ENCODE data around the gene RELN. TPM values are rescaled to one million over a fixed set of nuclear protein-coding genes. Genes with fewer than 3 reads are reported as not detected.

RELN gene
- total and polyA plus RNA-seq, 9 of the 15 experiments (the other 6 are each of a cell fraction or from before 2014, with no cell fraction given) = 12.9 to 43.2 (median 18.1) TPM

GRCh38 chr7:103751311-103751880 lies 238.1 kb downstream of the RELN start (continued):
- TF ChIP-seq YY1 (IDR thresholded peaks at IDR 0.05; ENCODE audit: borderline replicate concordance in 1 of 3, control insufficient read depth in 1 of 3, extremely low read depth in 1 of 3, insufficient read depth in 3 of 3, insufficient read length in 1 of 3, insufficient replicate concordance in 2 of 3, low read depth in 1 of 3, low read length in 2 of 3) (no peak), ZKSCAN1 (IDR thresholded peaks at IDR 0.05; ENCODE audit: low read depth, low read length) (no peak), SRSF9 (IDR thresholded peaks at IDR 0.05; ENCODE audit: borderline replicate concordance, low read depth, low read length) (no peak), CHCHD3 (CRISPR knock-in tag; IDR thresholded peaks at IDR 0.05) (no peak), MYC (IDR thresholded peaks at IDR 0.05; ENCODE audit: low read depth, low read length) (no peak), MYC (CRISPR knock-in tag; IDR thresholded peaks at IDR 0.05; ENCODE audit: borderline replicate concordance, low read depth) (no peak), NR2C1 (IDR thresholded peaks at IDR 0.05) (no peak), NR2C1 (tag; IDR thresholded peaks at IDR 0.05) (no peak)

- Histone ChIP-seq H3K9me1 (ENCODE audit: control insufficient read depth, insufficient read depth, low read length) (no peaks in the 10 kb centered on the region), H3K9me3 (replicated peaks; ENCODE audit: control insufficient read depth, insufficient read depth, low read depth, low read length) (no peaks in the 10 kb centered on the region; the same call in 1 of the 2 replicates), H4K20me1 (replicated peaks; ENCODE audit: control insufficient read depth, insufficient read depth, low read length) (no peaks in the 10 kb centered on the region), H3K4me2 (ENCODE audit: insufficient read depth, low read length) (no peak overlapping the region), H3K27ac (ENCODE audit: extremely low read depth, low read depth, low read length) (no peak overlapping the region), H3K36me3 (ENCODE audit: control insufficient read depth, insufficient read depth, low read length) (no peaks in the 10 kb centered on the region; the same call in 2 of the 3 replicates), H3K79me2 (ENCODE audit: control insufficient read depth, insufficient read depth, low read length) (no peaks in the 10 kb centered on the region), H3K27me3 (ENCODE audit: control insufficient read depth in 2 of 2, insufficient read depth in 2 of 2, low read length in 2 of 2) (no peaks in the 10 kb centered on the region), H3K9ac (ENCODE audit: insufficient read depth in 1 of 2, low read depth in 2 of 2, low read length in 2 of 2) (no peak overlapping the region), H3K4me3 (no peak overlapping the region), H2AFZ (ENCODE audit: low read depth, low read length) (no peak overlapping the region), H3K4me1 (replicated peaks in 1 of 2; ENCODE audit: control insufficient read depth in 2 of 2, insufficient read depth in 2 of 2, low read length in 2 of 2) (no peaks in the 10 kb centered on the region)
- POLR2A ChIA-PET = no interaction called here
- BruUV-seq (replicated peaks) = no TSS peak
- intact Hi-C loops (cut with micrococcal nuclease) = no loop called here
- in situ Hi-C loops (cut with MboI) = no loop called here
- CTCF ChIA-PET (ENCODE audit: low intra/inter-chr PET ratio) = no interaction called here
- no peak for ATAC-seq
- no peak for FAIRE-seq
- WGBS (ENCODE audit: insufficient coverage, low coverage, missing lambda C conversion rate) = 30% methylated on average over 1 of the region's 1 CpG
- DNase-seq (ENCODE audit: extremely low read depth in 1 of 4, low spot score in 3 of 4) = no peak
- no peak for TF ChIP-seq POLR2AphosphoS2 (IDR thresholded peaks at IDR 0.05; ENCODE audit: low read length)
- no peak for TF ChIP-seq ZNF224 (CRISPR knock-in tag; IDR thresholded peaks at IDR 0.05)
- TF ChIP-seq ZNF165 (CRISPR knock-in tag; IDR thresholded peaks at IDR 0.05; ENCODE audit: borderline replicate concordance) = no peak
- 0 out of 2 replicates have a peak, but pooled peaks have one; percentile 23 for TF ChIP-seq MAFG (tag; conservative IDR thresholded peaks at IDR 0.05)
- no peak for TF ChIP-seq SMAD2 (IDR thresholded peaks at IDR 0.05; ENCODE audit: low read depth, low read length)
- TF ChIP-seq, protein P1, sequence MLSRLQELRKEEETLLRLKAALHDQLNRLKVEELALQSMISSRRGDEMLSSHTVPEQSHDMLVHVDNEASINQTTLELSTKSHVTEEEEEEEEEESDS (CRISPR knock-in tag; IDR thresholded peaks at IDR 0.05) = no peak
- TF ChIP-seq, protein P2, sequence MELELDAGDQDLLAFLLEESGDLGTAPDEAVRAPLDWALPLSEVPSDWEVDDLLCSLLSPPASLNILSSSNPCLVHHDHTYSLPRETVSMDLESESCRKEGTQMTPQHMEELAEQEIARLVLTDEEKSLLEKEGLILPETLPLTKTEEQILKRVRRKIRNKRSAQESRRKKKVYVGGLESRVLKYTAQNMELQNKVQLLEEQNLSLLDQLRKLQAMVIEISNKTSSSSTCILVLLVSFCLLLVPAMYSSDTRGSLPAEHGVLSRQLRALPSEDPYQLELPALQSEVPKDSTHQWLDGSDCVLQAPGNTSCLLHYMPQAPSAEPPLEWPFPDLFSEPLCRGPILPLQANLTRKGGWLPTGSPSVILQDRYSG (tag; conservative IDR thresholded peaks at IDR 0.05; ENCODE audit: low read depth) = no peak
- no peak for TF ChIP-seq ZBTB8A (IDR thresholded peaks at IDR 0.05; ENCODE audit: partially characterized antibody)
- TF ChIP-seq SMAD3 (CRISPR knock-in tag; conservative IDR thresholded peaks at IDR 0.05) = no peak
- TF ChIP-seq, protein P3, sequence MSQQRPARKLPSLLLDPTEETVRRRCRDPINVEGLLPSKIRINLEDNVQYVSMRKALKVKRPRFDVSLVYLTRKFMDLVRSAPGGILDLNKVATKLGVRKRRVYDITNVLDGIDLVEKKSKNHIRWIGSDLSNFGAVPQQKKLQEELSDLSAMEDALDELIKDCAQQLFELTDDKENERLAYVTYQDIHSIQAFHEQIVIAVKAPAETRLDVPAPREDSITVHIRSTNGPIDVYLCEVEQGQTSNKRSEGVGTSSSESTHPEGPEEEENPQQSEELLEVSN (IDR thresholded peaks at IDR 0.05; ENCODE audit: borderline replicate concordance in 1 of 2, extremely low read depth in 1 of 2, insufficient read depth in 1 of 2, insufficient read length in 1 of 2, low read depth in 1 of 2, low read length in 1 of 2, poor library complexity in 1 of 2, severe bottlenecking in 1 of 2) = no peak
- TF ChIP-seq KDM5B (IDR thresholded peaks at IDR 0.05; ENCODE audit: insufficient replicate concordance, low read depth, low read length) = no peak
- peak; percentile 73 for TF ChIP-seq C11orf30 (IDR thresholded peaks at IDR 0.05; ENCODE audit: low read depth)
- TF ChIP-seq ZNF316 (IDR thresholded peaks at IDR 0.05) = peak; percentile 85
Observed at GRCh38 chr7:103748680-103749079, 240.8 kb downstream of the RELN start.
